Measurements from ENCODE around the gene DLX3.

GRCh38 chr17:49969795-49970389 lies 25.1 kb downstream of the DLX3 start:
- TF ChIP-seq CTCF (IDR thresholded peaks at IDR 0.05): no peak
- no peak for TF ChIP-seq POLR2AphosphoS5 (IDR thresholded peaks at IDR 0.05)
